Upper lobe of left lung (tissue), 4 donors: ENCODE measurements around the gene TCF7L1.

Experiments used
- EP300 ChIP-seq, 4 donors: sonication (generic); formaldehyde crosslinking; IDR thresholded peaks; one replicate each; pipeline ENCODE4 v1.5.1; 2017; ENCODE audit warnings: antibody characterized with exemption in 4 of 4, control low read depth in 2 of 4
- POLR2A ChIP-seq, 4 donors: fragments of 450-650 bp; IDR thresholded peaks; one replicate each; pipeline ENCODE4 v1.5.1; 2016 to 2017; ENCODE audit warnings: antibody characterized with exemption in 4 of 4, mild to moderate bottlenecking in 2 of 4
- POLR2AphosphoS5 ChIP-seq, 2 donors: sonication (generic); formaldehyde crosslinking; IDR thresholded peaks; one replicate each; pipeline ENCODE4 v1.5.1; 2017; ENCODE audit warnings: antibody characterized with exemption in 2 of 2
- TF ChIP-seq, protein P1 (sequence below), 6 experiments: fragments of 450-650 bp in 4 of 6; fragments of 200-600 bp in 2 of 6; sonication (generic) in 2 of 6; IDR thresholded peaks; one replicate each; pipeline ENCODE4 v1.5.1; 2016 to 2019; ENCODE audit warnings: antibody characterized with exemption in 6 of 6

DNA sequence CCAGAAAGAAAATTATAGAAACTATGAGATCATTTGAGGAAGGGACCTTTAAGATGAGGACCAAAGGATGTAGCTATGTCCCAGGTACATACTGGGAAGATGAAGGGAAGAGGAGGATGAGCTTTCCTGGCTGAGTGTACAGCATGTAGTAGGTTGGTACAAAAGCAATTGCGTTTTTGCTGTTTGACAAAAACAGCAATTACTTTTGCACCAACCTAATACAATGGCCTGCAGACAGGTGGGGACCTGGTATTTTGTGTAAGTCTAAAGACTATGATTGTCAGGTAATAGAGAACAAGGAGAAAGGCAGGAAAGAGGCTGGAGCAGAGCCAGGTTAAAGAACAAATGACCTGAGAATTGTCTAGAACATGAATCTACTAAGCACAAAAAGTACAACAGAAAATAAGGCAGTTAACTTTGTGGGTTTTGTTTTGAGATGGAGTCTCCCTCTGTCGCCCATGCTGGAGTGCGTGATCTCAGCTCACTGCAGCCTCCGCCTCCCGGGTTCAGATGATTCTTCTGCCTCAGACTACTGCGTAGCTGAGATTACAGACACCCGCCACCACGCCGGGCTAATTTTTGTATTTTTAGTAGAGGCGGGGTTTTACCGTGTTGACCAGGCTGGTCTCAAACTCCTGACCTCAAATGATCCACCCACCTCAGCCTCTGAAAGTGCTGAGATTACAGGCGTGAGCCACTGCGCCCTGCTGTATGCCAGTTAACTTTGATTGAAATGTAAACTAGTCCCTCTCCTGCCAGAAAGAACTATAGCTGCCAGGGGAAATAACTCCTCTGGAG is 197.8 kb downstream of the TCF7L1 start:
- TF ChIP-seq POLR2AphosphoS5 (IDR thresholded peaks at IDR 0.05) (no peak), POLR2A (IDR thresholded peaks at IDR 0.05) (no peak), EP300 (IDR thresholded peaks at IDR 0.05) (no peak)
- TF ChIP-seq, protein P1, sequence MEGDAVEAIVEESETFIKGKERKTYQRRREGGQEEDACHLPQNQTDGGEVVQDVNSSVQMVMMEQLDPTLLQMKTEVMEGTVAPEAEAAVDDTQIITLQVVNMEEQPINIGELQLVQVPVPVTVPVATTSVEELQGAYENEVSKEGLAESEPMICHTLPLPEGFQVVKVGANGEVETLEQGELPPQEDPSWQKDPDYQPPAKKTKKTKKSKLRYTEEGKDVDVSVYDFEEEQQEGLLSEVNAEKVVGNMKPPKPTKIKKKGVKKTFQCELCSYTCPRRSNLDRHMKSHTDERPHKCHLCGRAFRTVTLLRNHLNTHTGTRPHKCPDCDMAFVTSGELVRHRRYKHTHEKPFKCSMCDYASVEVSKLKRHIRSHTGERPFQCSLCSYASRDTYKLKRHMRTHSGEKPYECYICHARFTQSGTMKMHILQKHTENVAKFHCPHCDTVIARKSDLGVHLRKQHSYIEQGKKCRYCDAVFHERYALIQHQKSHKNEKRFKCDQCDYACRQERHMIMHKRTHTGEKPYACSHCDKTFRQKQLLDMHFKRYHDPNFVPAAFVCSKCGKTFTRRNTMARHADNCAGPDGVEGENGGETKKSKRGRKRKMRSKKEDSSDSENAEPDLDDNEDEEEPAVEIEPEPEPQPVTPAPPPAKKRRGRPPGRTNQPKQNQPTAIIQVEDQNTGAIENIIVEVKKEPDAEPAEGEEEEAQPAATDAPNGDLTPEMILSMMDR (IDR thresholded peaks at IDR 0.05) = no peak
